HCT116 (cell line): ENCODE results near the gene ZNF814. TPM values are rescaled to one million over a fixed set of nuclear protein-coding genes. Genes with fewer than 3 reads are reported as not detected.

ENCODE experiments used
- ATAC-seq: fragments of 200-7000 bp; cut with Tn5 transposase; 2 replicates; pipeline ENCODE4 v1.9.1; 2020; ENCODE audit warnings: mild to moderate bottlenecking, moderate library complexity
- BruUV-seq: library from RNA; stranded (reverse); fragments of 400-500 nt; replicated peaks from 2 replicates; lab custom pipeline; 2021; lab: Mats Ljungman, UMichigan
- CTCF ChIA-PET: fragments of 300-600 bp; sonication (Branson Sonifier 250); formaldehyde crosslinking; loops from one replicate; lab custom pipeline; 2021; ENCODE audit warnings: antibody characterized with exemption; lab: Charles Lee
- POLR2A ChIA-PET: fragments of 300-600, 350-600 bp; sonication (Branson Sonifier 250); formaldehyde crosslinking; loops from one replicate; lab custom pipeline; 2021; ENCODE audit warnings: antibody characterized with exemption; lab: Charles Lee
- RAD21 ChIA-PET, 2 experiments: fragments of 300-600 bp; sonication (Branson Sonifier 250); formaldehyde crosslinking; loops; one replicate each; lab custom pipeline; 2023; ENCODE audit warnings: low total read pairs in 2 of 2; ENCODE audit not compliant: uncharacterized antibody in 2 of 2, unreplicated experiment in 2 of 2, low non-redundant PET in 1 of 2; lab: Charles Lee
- DNase-seq: peaks from one replicate; pipeline ENCODE4 v3.0.0-alpha.2; 2010; ENCODE audit warnings: low read depth, low spot score
- H2AFZ ChIP-seq: fragments of 200-600 bp; shearing (Covaris generic), sonication (generic); 2 replicates; pipeline ENCODE4 v1.6.1; 2017; ENCODE audit warnings: low read depth, mixed run types, mixed read lengths, antibody characterized with exemption, low read length; ENCODE audit not compliant: poor library complexity, severe bottlenecking
- H3K27ac ChIP-seq: 2 replicates; pipeline ENCODE4 v1.5.1; 2012; ENCODE audit warnings: low read depth, low read length
- H3K27me3 ChIP-seq: fragments of 200-600 bp; sonication (generic); 2 replicates; pipeline ENCODE4 v1.6.1; 2016; ENCODE audit warnings: mixed run types, low read length, mixed read lengths; ENCODE audit not compliant: insufficient read depth
- H3K36me3 ChIP-seq, 2 experiments: fragments of 200-500 bp in 1 of 2; fragments of 200-600 bp in 1 of 2; sonication (Bioruptor generic) in 1 of 2; sonication (generic) in 1 of 2; 2 replicates each; pipeline versions ENCODE4 v1.5.1 to v1.6.1; 2014 to 2016; ENCODE audit warnings: low read length in 2 of 2, inconsistent platforms in 1 of 2, mixed read lengths in 1 of 2, mixed run types in 1 of 2; ENCODE audit not compliant: insufficient read depth in 2 of 2, control insufficient read depth in 1 of 2
- H3K4me1 ChIP-seq, 2 experiments: fragments of 200-600 bp in 1 of 2; sonication (generic) in 1 of 2; 2 replicates each; pipeline versions ENCODE4 v1.5.1 to v1.6.1; 2012 to 2017; ENCODE audit warnings: low read length in 2 of 2, inconsistent platforms in 1 of 2, mild to moderate bottlenecking in 1 of 2, mixed read lengths in 1 of 2, mixed run types in 1 of 2, moderate library complexity in 1 of 2; ENCODE audit not compliant: insufficient read depth in 2 of 2, control insufficient read depth in 1 of 2
- H3K4me2 ChIP-seq: fragments of 200-600 bp; sonication (generic); 2 replicates; pipeline ENCODE4 v1.6.1; 2017; ENCODE audit warnings: mixed run types, low read length, mixed read lengths
- H3K4me3 ChIP-seq, 2 experiments: fragments of 200-600 bp in 1 of 2; sonication (generic) in 1 of 2; replicated peaks in 1 of 2; 2 replicates each; pipeline ENCODE4 v1.5.1; 2011 to 2016; ENCODE audit warnings: low read length in 2 of 2, control low read depth in 1 of 2, low read depth in 1 of 2, mild to moderate bottlenecking in 1 of 2, mixed read lengths in 1 of 2, mixed run types in 1 of 2
- H3K79me2 ChIP-seq: fragments of 200-600 bp; sonication (generic); 2 replicates; pipeline ENCODE4 v1.6.1; 2017; ENCODE audit warnings: mild to moderate bottlenecking, mixed run types, low read length, moderate library complexity, mixed read lengths; ENCODE audit not compliant: insufficient read depth
- H3K9ac ChIP-seq: fragments of 200-600 bp; sonication (generic); 2 replicates; pipeline ENCODE4 v1.6.1; 2016; ENCODE audit warnings: low read length, mixed read lengths
- H3K9me2 ChIP-seq: fragments of 200-600 bp; sonication (generic), shearing (Covaris generic); 2 replicates; pipeline ENCODE4 v1.6.1; 2017; ENCODE audit warnings: mixed run types, mild to moderate bottlenecking, moderate library complexity; ENCODE audit not compliant: insufficient read depth
- H3K9me3 ChIP-seq, 2 experiments: fragments of 200-500 bp in 1 of 2; fragments of 200-600 bp in 1 of 2; sonication (Bioruptor generic) in 1 of 2; sonication (generic) in 1 of 2; 2 replicates each; pipeline ENCODE4 v1.6.1; 2014 to 2017; ENCODE audit warnings: low read length in 2 of 2, mixed read lengths in 2 of 2, inconsistent platforms in 1 of 2, low read depth in 1 of 2, mild to moderate bottlenecking in 1 of 2, mixed run types in 1 of 2, moderate library complexity in 1 of 2; ENCODE audit not compliant: control insufficient read depth in 1 of 2, insufficient read depth in 1 of 2
- H4K20me1 ChIP-seq: fragments of 200-600 bp; sonication (generic), shearing (Covaris generic); 2 replicates; pipeline ENCODE4 v1.6.1; 2017; ENCODE audit warnings: mixed run types, mild to moderate bottlenecking, moderate library complexity; ENCODE audit not compliant: insufficient read depth
- EZH2 ChIP-seq: fragments of 200-600 bp; sonication (generic); IDR thresholded peaks from 2 replicates; pipeline ENCODE4 v1.6.1; 2017; ENCODE audit warnings: antibody characterized with exemption, mixed run types
- EZH2phosphoT487 ChIP-seq: fragments of 200-600 bp; IDR thresholded peaks from 2 replicates; pipeline ENCODE4 v1.6.1; 2018; ENCODE audit warnings: antibody characterized with exemption, borderline replicate concordance
- FOSL1 ChIP-seq: IDR thresholded peaks from 2 replicates; pipeline ENCODE4 v1.6.1; 2012; ENCODE audit warnings: low read depth
- JUND ChIP-seq: IDR thresholded peaks from 2 replicates; pipeline ENCODE4 v1.6.1; 2012
- MAX ChIP-seq: IDR thresholded peaks from 2 replicates; pipeline ENCODE4 v1.6.1; 2012
- POLR2A ChIP-seq: IDR thresholded peaks from 2 replicates; pipeline ENCODE4 v1.7.0; 2011; ENCODE audit warnings: borderline replicate concordance; ENCODE audit not compliant: insufficient read depth, insufficient read length; ENCODE audit errors: extremely low read depth
- POLR2AphosphoS5 ChIP-seq: IDR thresholded peaks from 2 replicates; pipeline ENCODE4 v1.6.1; 2011; ENCODE audit warnings: mild to moderate bottlenecking, low read depth, low read length, moderate library complexity
- REST ChIP-seq: IDR thresholded peaks from 2 replicates; pipeline ENCODE4 v1.6.1; 2012; ENCODE audit warnings: low read depth
- SP1 ChIP-seq: IDR thresholded peaks from 2 replicates; pipeline ENCODE4 v1.6.1; 2012; ENCODE audit warnings: low read depth
- SRF ChIP-seq: IDR thresholded peaks from 2 replicates; pipeline ENCODE4 v1.6.1; 2012; ENCODE audit warnings: low read depth
- TCF7L2 ChIP-seq: IDR thresholded peaks from 2 replicates; pipeline ENCODE4 v1.7.0; 2011; ENCODE audit warnings: borderline replicate concordance, inconsistent platforms; ENCODE audit not compliant: insufficient read depth, insufficient read length; ENCODE audit errors: extremely low read depth
- ZFX ChIP-seq: fragments of 450-650 bp; IDR thresholded peaks from 2 replicates; pipeline ENCODE4 v1.6.1; 2017
- ZNF274 ChIP-seq: fragments of 200-500 bp; sonication (Bioruptor generic); IDR thresholded peaks from 2 replicates; pipeline ENCODE4 v1.6.1; 2014; ENCODE audit warnings: mild to moderate bottlenecking, low read depth, low read length, inconsistent platforms
- intact Hi-C: fragments of 100-400 bp; cut with micrococcal nuclease; formaldehyde crosslinking; loops from 2 replicates; pipeline ENCODE4 v1.10.0; 2022
- total RNA-seq: library from RNA; stranded (reverse); gene quantifications from one replicate; pipeline ENCODE4 v1.2.1, GENCODE V29; 2021; ENCODE audit not compliant: unreplicated experiment
- TF ChIP-seq, protein P1 (sequence below), 3 experiments: fragments of 200-600 bp in 1 of 3; sonication (generic) in 1 of 3; IDR thresholded peaks in 2 of 3; conservative IDR thresholded peaks in 1 of 3; 2 replicates each; pipeline ENCODE4 v1.5.1; 2012 to 2017; ENCODE audit warnings: low read depth in 2 of 3, low read length in 2 of 3, antibody characterized with exemption in 1 of 3, borderline replicate concordance in 1 of 3, control low read depth in 1 of 3, mild to moderate bottlenecking in 1 of 3, mixed read lengths in 1 of 3, mixed run types in 1 of 3, moderate library complexity in 1 of 3; ENCODE audit not compliant: insufficient read depth in 1 of 3

The ZNF814 gene
- total RNA-seq, 1 experiment from 2014 or later = 2.5 TPM

DNA sequence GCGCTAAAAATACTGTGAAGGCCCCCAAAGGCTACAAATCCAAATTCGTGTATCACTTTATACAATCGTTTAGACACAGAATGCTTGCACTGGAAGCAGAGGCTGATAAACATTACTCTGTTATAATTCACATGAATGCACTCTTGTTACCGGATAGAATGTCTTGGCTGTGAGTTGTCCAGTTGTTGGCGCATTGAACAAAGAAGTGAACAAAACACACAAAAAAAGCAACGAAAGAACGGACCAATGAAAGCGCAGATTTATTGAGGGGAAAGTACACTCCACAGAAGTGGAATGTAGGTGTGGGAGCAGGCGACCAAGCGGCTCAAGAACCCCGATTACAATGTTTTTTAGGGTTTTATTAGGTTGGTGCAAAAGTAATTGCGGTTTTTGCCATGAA, 46.9 kb upstream of the ZNF814 start:
- H3K9me2 ChIP-seq = no peaks in the 10 kb centered on the region
- H3K4me1 ChIP-seq = no peaks in the 10 kb centered on the region
- H3K9me3 ChIP-seq = peaks cover 0 to 11% of the 10 kb centered on the region in 2 experiments; a peak in 2 of 4 replicates
- H3K36me3 ChIP-seq = no peaks in the 10 kb centered on the region
- CTCF ChIA-PET = no interaction called here
- TF ChIP-seq ZFX (no peak), FOSL1 (no peak), MAX (no peak), REST (no peak), POLR2A (no peak), TCF7L2 (no peak), EZH2phosphoT487 (no peak), EZH2 (no peak), SRF (no peak), POLR2AphosphoS5 (no peak), SP1 (no peak), JUND (no peak), ZNF274 (no peak)
- TF ChIP-seq, protein P1, sequence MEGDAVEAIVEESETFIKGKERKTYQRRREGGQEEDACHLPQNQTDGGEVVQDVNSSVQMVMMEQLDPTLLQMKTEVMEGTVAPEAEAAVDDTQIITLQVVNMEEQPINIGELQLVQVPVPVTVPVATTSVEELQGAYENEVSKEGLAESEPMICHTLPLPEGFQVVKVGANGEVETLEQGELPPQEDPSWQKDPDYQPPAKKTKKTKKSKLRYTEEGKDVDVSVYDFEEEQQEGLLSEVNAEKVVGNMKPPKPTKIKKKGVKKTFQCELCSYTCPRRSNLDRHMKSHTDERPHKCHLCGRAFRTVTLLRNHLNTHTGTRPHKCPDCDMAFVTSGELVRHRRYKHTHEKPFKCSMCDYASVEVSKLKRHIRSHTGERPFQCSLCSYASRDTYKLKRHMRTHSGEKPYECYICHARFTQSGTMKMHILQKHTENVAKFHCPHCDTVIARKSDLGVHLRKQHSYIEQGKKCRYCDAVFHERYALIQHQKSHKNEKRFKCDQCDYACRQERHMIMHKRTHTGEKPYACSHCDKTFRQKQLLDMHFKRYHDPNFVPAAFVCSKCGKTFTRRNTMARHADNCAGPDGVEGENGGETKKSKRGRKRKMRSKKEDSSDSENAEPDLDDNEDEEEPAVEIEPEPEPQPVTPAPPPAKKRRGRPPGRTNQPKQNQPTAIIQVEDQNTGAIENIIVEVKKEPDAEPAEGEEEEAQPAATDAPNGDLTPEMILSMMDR (IDR thresholded peaks at IDR 0.05 in 2 of 3, conservative IDR thresholded peaks at IDR 0.05 in 1 of 3; ENCODE audit: borderline replicate concordance in 1 of 3, insufficient read depth in 1 of 3, low read depth in 2 of 3, low read length in 2 of 3) = no peak
- no TSS peak for BruUV-seq
- ATAC-seq = no peak
- H3K27me3 ChIP-seq = no peaks in the 10 kb centered on the region
- H3K27ac ChIP-seq = no peak overlapping the region
- H4K20me1 ChIP-seq = no peaks in the 10 kb centered on the region
- DNase-seq = no peak
- no peak overlapping the region for H3K4me3 ChIP-seq
- no peaks in the 10 kb centered on the region for H3K79me2 ChIP-seq
- no peak overlapping the region for H3K9ac ChIP-seq
- RAD21 ChIA-PET = no interaction called here
- POLR2A ChIA-PET = no interaction called here
- H2AFZ ChIP-seq = no peak overlapping the region
- intact Hi-C loops = no loop called here
- no peak overlapping the region for H3K4me2 ChIP-seq
